Right lobe of liver (tissue), 6 donors: ENCODE results near the gene BLOC1S5. TPM values are rescaled to one million over a fixed set of nuclear protein-coding genes. Genes with fewer than 3 reads are reported as not detected.
A peak's percentile ranks its signal among the peaks of the same experiment; 100 is the strongest.

Experiments used
- ATAC-seq, 4 donors: fragments of 200-7000 bp; cut with Tn5 transposase; one replicate each; pipeline ENCODE4 v1.9.1; 2020; ENCODE audit warnings: mild to moderate bottlenecking in 4 of 4, moderate library complexity in 4 of 4
- DNase-seq, 3 donors: peaks; one replicate each; pipeline ENCODE4 v3.0.0-alpha.2; 2020
- H3K27ac ChIP-seq, 3 donors: fragments of 200-600 bp; one replicate each; pipeline ENCODE4 v1.8.0; 2022
- H3K27me3 ChIP-seq, 2 donors: fragments of 200-600 bp; one replicate each; pipeline ENCODE4 v1.8.0; 2022
- H3K36me3 ChIP-seq, 4 donors: fragments of 200-600 bp; sonication (generic) in 1 of 4; one replicate each; pipeline versions ENCODE4 v1.5.1 to v1.8.0; 2017 to 2022; ENCODE audit warnings: control low read depth in 1 of 4
- H3K4me1 ChIP-seq, 4 donors: fragments of 200-600 bp; sonication (generic) in 1 of 4; one replicate each; pipeline versions ENCODE4 v1.5.1 to v1.8.0; 2017 to 2022; ENCODE audit warnings: control low read depth in 1 of 4
- H3K4me3 ChIP-seq, 3 donors: fragments of 200-600 bp; one replicate each; pipeline ENCODE4 v1.8.0; 2022
- H3K9me3 ChIP-seq, 4 donors: fragments of 200-600 bp; sonication (generic) in 1 of 4; one replicate each; pipeline versions ENCODE4 v1.5.1 to v1.8.0; 2017 to 2022; ENCODE audit warnings: control low read depth in 1 of 4
- CTCF ChIP-seq, 4 donors: fragments of 200-600 bp in 3 of 4; fragments of 450-650 bp in 1 of 4; IDR thresholded peaks; one replicate each; pipeline versions ENCODE4 v1.5.1 to v1.8.0; 2016 to 2022; ENCODE audit warnings: antibody characterized with exemption in 4 of 4, mild to moderate bottlenecking in 2 of 4
- POLR2A ChIP-seq: fragments of 450-650 bp; IDR thresholded peaks from one replicate; pipeline ENCODE4 v1.6.1; 2017; ENCODE audit warnings: antibody characterized with exemption, mild to moderate bottlenecking
- WGBS: methylation state at CpG from one replicate; pipeline ENCODE4 v1.1.6; 2018; ENCODE audit warnings: low coverage, low lambda C conversion rate; ENCODE audit not compliant: insufficient coverage; ENCODE audit errors: missing lambda C conversion rate; 5-methylcytosine and 5-hydroxymethylcytosine counted together
- intact Hi-C, 2 donors: fragments of 100-400 bp; cut with DNase I; formaldehyde crosslinking; loops; one replicate each; pipeline versions ENCODE4 v1.11.2 to v1.14.1; 2022
- total RNA-seq, 6 experiments: library from RNA; depleted of rRNA in 2 of 6; stranded (reverse); fragments of >200 nt in 2 of 6; fragmentation: NEBNext Ultra II Directional in 3 of 6; extraction: Animal tissue kit (Norgen Biotek cat#: 25700) in 3 of 6; gene quantifications; one replicate each; pipeline versions ENCODE4 v1.1.0 to v1.2.4, GENCODE V29; 2016 to 2023
- donor health status: DM: no; HTN: yes; CAD: no.
- donor health status: DM: no; HTN: no; CAD: no.
- donor health status: DM: no; HTN: no; CAD: no.
- donor health status: DM: no; HTN: yes; CAD: no.
- donor health status: DM: no; HTN: yes; CAD: no.

Gene BLOC1S5
- total RNA-seq, 6 experiments from 2014 or later = 4.4 to 10.7 (median 7.4) TPM

DNA sequence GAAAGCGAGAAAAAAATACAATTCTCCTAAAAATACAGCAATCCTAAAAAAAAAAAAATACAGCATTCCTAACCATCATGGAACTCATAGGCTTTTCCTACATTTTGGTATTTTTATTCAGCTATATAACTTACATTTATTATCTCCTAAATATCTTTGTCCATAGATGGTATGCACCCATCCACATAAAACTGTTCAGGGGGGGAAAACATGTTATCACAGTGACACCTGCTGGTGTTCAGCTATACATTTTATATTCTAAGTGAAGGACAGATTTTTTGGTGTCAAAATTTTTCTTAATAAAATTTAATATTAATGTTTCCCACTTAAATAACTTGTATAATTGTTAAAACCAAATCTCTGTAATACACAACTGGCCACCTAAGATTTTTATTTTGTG is 58.0 kb downstream of the BLOC1S5 start:
- ATAC-seq (peak; percentile 52 to 65 (median 58)), DNase-seq (no peak)
- TF ChIP-seq POLR2A (no peak), CTCF (IDR thresholded peaks at IDR 0.05) (peak; percentile 47 to 53 (median 50))
- Histone ChIP-seq H3K9me3 (no peaks in the 10 kb centered on the region), H3K27me3 (no peaks in the 10 kb centered on the region), H3K27ac (no peak overlapping the region), H3K36me3 (no peaks in the 10 kb centered on the region), H3K4me3 (no peak overlapping the region), H3K4me1 (no peaks in the 10 kb centered on the region)
- intact Hi-C loops = no loop called here
- 94% methylated on average over 1 of the region's 1 CpG for WGBS

GRCh38 chr6:8005136-8005535 is 59.1 kb downstream of the BLOC1S5 start:
- intact Hi-C loops = no loop called here
- Histone ChIP-seq H3K27ac (no peak overlapping the region), H3K27me3 (no peaks in the 10 kb centered on the region), H3K4me3 (no peak overlapping the region), H3K36me3 (no peaks in the 10 kb centered on the region), H3K4me1 (no peaks in the 10 kb centered on the region), H3K9me3 (no peaks in the 10 kb centered on the region)
- DNase-seq (no peak), ATAC-seq (no peak)
- 64% methylated on average over 4 of the region's 4 CpGs for WGBS
- TF ChIP-seq CTCF (IDR thresholded peaks at IDR 0.05) (no peak), POLR2A (no peak)

DNA sequence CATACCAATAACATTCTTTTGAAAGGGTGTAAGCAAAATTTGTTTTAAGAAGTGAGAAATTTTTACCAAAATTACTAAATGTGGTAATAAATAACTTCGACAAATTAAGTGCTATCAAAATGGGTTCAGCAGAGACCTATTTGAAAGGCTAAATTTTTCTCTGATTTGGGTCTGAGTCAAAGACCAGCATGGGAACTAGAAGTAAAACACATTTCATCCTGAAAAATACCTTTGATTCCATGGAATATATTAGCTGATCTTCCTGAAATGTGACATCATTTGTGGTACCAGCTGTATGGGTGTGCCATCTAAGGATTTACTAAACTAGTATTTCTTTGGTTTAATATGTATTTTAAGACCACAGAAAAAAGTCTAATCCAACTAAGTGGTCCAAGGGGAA is 63.6 kb downstream of the BLOC1S5 start:
- Histone ChIP-seq H3K27me3 (no peaks in the 10 kb centered on the region), H3K4me1 (no peaks in the 10 kb centered on the region), H3K9me3 (no peaks in the 10 kb centered on the region), H3K27ac (no peak overlapping the region), H3K4me3 (no peak overlapping the region), H3K36me3 (no peaks in the 10 kb centered on the region)
- intact Hi-C loops = loop anchor here in 1 of 2 donors (5.0 kb wide), 1 partner anchor 273 kb away; the partner anchor contains the start of gene BMP6
- WGBS = 100% methylated on average over 1 of the region's 1 CpG
- ATAC-seq (no peak), DNase-seq (no peak)
- no peak for TF ChIP-seq CTCF (IDR thresholded peaks at IDR 0.05)
- TF ChIP-seq POLR2A = no peak

- 82% methylated on average over 4 of the region's 4 CpGs for WGBS
These were observed 64.0 kb downstream of the BLOC1S5 start for GRCh38 chr6:8000188-8000596.

More at GRCh38 chr6:8000188-8000596, 64.0 kb downstream of the BLOC1S5 start:
- ATAC-seq (peak; percentile 42 to 85 (median 67)), DNase-seq (no peak)
- no peaks in the 10 kb centered on the region for H3K27me3 ChIP-seq
- no peaks in the 10 kb centered on the region for H3K9me3 ChIP-seq
- no peaks in the 10 kb centered on the region for H3K36me3 ChIP-seq
- intact Hi-C loops = loop anchor here in 1 of 2 donors (5.0 kb wide), 1 partner anchor 273 kb away; the partner anchor contains the start of gene BMP6
- no peak overlapping the region for H3K4me3 ChIP-seq
- no peak overlapping the region for H3K27ac ChIP-seq
- H3K4me1 ChIP-seq = no peaks in the 10 kb centered on the region
- TF ChIP-seq CTCF (IDR thresholded peaks at IDR 0.05) (no peak), POLR2A (no peak)
